ENCODE results near the gene PDE8A.

PDE8A gene

DNA sequence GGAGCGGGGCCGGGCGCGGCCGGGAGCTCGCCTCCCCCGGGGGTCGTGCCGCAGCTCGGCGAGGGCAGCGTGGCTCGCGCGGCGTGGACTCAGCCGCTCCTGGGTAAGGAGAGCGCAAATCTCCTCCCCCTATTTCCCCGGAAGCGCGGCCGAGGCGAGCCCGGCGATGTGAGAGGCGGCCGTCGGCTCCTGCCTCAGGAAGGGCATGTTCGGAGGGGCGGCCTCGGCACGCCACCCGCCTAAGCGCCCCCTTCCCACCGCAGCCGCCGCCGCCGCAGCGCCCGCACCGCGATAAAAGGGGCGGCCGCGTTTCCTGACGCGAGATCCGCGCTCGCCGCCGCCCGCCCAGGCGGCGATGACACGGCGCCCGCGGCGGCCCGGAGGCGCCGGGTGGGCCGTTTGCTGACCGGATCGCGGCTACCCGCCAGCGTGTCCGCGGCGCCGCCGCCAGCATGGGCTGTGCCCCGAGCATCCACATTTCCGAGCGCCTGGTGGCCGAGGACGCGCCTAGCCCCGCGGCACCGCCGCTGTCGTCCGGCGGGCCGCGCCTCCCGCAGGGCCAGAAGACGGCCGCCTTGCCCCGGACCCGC, at the start of gene PDE8A:
Gene PDE8A, plus strand, starts transcription at position 146 of the 590 bp plus-strand sequence. Its CDS starts 307 bp downstream, at position 453.
- no peak for DNase-seq (ENCODE audit: low read depth)
- H3K4me3 ChIP-seq (ENCODE audit: low read depth, low read length) = peak within 1 kb of the TSS; percentile 83

DNA sequence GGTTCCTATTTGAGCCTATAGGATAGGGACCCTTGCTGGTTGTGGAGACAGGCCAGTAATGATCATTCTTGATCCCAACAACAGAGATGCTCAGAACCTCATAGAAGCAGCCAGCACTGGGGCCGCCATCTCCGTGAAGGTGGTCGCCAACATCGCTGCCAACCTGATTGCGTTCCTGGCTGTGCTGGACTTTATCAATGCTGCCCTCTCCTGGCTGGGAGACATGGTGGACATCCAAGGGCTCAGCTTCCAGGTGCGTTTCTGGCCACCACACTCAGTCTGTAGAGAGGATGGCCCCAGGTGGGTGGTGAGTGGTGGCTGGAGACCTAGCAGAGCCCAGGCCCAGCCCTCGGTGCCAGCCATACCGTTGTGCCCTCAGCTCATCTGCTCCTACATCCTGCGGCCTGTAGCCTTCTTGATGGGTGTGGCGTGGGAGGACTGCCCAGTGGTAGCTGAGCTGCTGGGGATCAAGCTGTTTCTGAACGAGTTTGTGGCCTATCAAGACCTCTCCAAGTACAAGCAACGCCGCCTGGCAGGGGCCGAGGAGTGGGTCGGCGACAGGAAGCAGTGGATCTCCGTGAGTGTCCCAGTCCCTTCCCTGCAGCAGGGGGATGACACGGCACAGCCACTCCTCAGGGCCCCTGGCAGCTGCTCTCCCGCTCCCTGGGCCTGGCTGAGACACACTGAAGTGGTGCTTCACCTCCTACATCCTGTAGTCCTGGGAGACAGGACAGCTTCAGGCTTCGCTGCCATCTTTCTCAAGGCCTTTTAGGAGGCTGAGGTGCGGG, 46.5 kb upstream of the PDE8A start:
- DNase-seq (ENCODE audit: low read depth) = no peak
- no peak overlapping the region for H3K4me3 ChIP-seq (ENCODE audit: low read depth, low read length)

GRCh38 chr15:84937144-84937543, 44.5 kb upstream of the PDE8A start:
- no peak overlapping the region for H3K4me3 ChIP-seq (ENCODE audit: low read depth, low read length)
- DNase-seq (ENCODE audit: low read depth) = no peak

DNA sequence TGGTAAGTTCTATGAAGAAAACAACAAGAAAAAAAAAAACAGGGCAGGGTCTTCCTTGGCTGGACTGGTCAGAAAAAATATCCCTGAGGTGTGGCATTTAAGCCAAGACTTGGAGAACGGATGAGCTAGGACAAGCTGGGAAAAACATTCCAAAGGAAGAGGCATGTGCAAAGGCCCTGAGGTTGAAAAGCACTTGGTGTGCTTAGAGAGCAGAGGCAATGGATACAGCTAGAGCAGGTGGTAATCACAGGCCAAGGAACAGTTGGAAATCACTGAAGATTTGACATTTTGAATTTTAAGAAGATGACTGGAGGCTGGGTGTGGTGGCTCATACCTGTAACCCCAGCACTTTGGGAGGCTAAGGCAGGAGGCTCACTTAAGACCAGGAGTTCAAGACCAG, 42.9 kb upstream of the PDE8A start:
- H3K4me3 ChIP-seq (ENCODE audit: low read depth, low read length) = no peak overlapping the region
- DNase-seq (ENCODE audit: low read depth) = no peak

- no peak for DNase-seq (ENCODE audit: low read depth)
- no peak overlapping the region for H3K4me3 ChIP-seq (ENCODE audit: low read depth, low read length)
Measured at GRCh38 chr15:84940399-84940798, 41.3 kb upstream of the PDE8A start.

DNA sequence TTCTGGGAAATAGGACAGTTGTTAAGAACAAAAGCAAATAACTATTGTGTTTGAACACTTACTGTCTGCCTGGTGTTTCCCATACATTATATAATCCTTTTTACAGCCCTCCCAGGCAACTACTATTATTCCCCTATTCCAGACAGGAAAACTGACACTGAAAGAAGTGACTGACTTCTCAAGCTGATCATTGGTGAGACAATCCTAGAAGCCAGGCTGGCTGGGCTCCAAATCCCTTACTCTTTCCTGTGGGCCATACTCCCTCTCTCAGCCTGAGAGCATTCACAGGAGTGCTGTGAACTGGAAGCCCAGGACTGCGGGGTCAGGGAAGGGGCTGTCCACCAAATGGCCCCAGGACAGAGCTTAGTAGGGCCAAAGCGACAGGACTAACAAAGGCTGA, 39.2 kb upstream of the PDE8A start:
- no peak for DNase-seq (ENCODE audit: low read depth)
- H3K4me3 ChIP-seq (ENCODE audit: low read depth, low read length) = no peak overlapping the region

- H3K4me3 ChIP-seq (ENCODE audit: low read depth, low read length) = no peak overlapping the region
- DNase-seq (ENCODE audit: low read depth) = no peak
Measured at GRCh38 chr15:84944311-84944710, 37.3 kb upstream of the PDE8A start.

GRCh38 chr15:84944861-84945260, 36.8 kb upstream of the PDE8A start:
- no peak for DNase-seq (ENCODE audit: low read depth)
- H3K4me3 ChIP-seq (ENCODE audit: low read depth, low read length) = no peak overlapping the region

DNA sequence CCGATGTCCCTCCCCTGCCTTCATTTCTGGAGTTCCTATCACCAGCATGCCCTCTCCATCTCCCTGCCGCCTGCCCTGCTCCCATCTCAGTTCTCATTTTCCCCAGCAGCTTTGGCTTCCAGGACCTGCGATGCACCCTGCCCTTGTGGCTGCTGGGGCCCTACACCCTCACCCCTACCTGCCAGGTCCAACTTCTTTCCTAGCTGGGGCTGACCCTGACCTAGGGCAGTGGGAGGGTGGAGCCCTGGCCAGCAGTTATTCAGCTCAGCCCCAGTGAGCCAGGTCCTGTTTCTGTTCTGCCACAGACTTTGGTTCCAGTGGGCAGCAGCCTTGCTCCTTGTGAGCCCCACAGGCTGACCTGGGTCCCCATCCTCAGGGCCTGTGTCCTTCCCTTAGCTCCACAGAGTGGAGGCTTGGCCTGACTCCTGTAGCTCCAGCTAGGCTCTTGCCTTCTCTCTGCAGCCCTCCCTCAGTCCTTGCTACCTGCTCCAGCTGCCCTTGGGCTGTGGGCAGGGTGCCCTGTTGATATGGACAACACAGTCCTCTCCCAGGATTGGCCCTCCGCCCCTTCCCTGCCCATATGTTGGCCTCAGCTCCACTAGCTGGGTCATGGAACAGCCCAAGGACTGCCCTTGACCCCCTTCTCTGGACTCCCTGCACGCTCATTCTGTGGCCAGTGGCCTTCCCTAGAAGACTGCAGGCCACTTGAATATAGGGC, 34.7 kb upstream of the PDE8A start:
- DNase-seq (ENCODE audit: low read depth) = no peak
- H3K4me3 ChIP-seq (ENCODE audit: low read depth, low read length) = no peak overlapping the region

GRCh38 chr15:84947947-84948830, 33.5 kb upstream of the PDE8A start:
- no peak overlapping the region for H3K4me3 ChIP-seq (ENCODE audit: low read depth, low read length)
- peak; percentile 89 for DNase-seq (ENCODE audit: low read depth)

DNA sequence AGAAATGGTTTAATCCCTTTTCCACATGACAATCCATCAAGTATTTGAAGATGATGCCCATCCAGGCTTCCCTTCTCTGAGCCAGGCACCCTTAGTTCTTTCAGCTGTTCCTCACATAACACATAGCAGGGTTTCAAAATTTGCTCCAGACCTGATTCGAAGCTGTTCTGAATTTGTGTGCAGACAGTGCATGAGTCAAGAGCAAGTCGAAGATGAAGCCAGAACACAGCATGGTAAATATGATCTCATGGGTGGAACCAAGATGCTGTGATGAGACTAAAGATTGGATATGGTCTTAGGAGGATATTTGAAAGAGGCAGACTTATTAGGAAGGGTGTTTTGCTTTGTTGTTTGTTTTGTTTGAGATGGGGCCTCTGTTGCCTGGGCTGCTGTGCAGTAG, 32.6 kb upstream of the PDE8A start:
- no peak for DNase-seq (ENCODE audit: low read depth)
- H3K4me3 ChIP-seq (ENCODE audit: low read depth, low read length) = no peak overlapping the region

GRCh38 chr15:84949845-84950569, 31.6 kb upstream of the PDE8A start:
- H3K4me3 ChIP-seq (ENCODE audit: low read depth, low read length) = no peak overlapping the region
- no peak for DNase-seq (ENCODE audit: low read depth)

DNA sequence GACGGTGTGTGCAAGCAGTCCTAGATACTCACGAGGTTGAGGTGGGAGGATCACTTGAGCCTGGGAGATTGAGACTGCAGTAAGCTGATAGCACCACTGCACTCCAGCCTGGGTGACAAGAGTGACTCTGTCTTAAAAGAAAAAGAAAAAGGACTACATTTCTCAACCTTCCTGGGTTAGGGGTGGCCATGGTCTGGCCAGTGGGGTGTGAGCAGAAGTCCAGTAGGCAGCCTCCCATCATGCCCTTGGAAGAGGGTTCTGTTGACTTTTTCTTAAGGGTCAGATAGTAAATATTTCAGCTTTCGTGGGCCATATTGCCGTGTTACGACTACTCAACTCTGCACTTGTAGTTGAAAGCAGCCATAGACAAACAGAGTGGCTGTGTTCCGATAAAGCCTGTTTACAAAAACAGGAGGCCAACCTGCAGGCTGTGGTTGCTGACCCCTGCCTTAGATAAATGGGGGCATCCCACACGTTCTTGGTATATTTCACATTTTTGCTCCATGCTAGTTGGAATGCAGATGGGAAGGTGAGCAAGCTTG, 31.0 kb upstream of the PDE8A start:
- H3K4me3 ChIP-seq (ENCODE audit: low read depth, low read length) = no peak overlapping the region
- DNase-seq (ENCODE audit: low read depth) = no peak

DNA sequence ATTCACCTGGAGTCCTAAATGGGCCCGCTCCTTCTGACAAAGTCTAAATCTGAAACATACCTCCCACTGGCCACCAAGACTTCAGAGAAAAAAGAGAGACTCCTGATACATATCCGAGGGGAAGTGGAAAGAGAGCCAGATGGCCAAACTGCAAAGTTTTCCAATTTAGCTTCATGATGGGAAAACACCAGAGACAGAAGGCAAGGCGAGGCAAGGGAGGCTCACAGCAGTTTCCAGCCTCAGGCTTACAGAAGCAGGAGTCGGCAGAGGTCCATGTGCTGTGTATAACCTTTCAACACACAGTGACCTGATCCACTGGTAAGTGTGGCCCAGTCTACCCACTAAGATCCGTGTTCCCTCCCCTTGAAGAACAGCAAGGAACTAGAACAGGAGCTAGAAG, 29.9 kb upstream of the PDE8A start:
- no peak for DNase-seq (ENCODE audit: low read depth)
- no peak overlapping the region for H3K4me3 ChIP-seq (ENCODE audit: low read depth, low read length)

DNA sequence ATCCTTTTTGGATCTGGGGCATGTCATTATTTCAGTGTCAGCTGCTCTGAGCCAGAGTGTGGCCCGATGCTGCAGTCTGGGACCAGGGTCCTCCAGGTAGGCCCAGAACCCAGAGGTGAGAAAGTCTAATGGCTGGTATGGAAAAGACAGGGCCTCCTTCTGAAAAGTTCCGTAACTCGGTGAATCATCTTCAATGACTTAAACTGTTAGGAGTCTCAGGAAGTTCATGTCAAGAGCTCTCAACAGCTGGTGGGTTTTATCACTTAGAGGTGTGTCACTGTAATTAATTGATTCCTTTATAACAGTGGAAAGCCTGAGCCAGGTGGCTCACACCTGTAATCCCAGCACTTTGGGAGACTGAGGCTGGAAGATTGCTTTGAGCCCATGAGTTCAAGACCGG, 28.5 kb upstream of the PDE8A start:
- no peak overlapping the region for H3K4me3 ChIP-seq (ENCODE audit: low read depth, low read length)

GRCh38 chr15:84953726-84954125, 27.9 kb upstream of the PDE8A start:
- no peak overlapping the region for H3K4me3 ChIP-seq (ENCODE audit: low read depth, low read length)
- DNase-seq (ENCODE audit: low read depth) = no peak

More for the DNA sequence above, 28.5 kb upstream of the PDE8A start:
- no peak for DNase-seq (ENCODE audit: low read depth)

- DNase-seq (ENCODE audit: low read depth) = no peak
- H3K4me3 ChIP-seq (ENCODE audit: low read depth, low read length) = peak overlapping the region; percentile 30
Measured at GRCh38 chr15:84955089-84955848, 26.4 kb upstream of the PDE8A start.

DNA sequence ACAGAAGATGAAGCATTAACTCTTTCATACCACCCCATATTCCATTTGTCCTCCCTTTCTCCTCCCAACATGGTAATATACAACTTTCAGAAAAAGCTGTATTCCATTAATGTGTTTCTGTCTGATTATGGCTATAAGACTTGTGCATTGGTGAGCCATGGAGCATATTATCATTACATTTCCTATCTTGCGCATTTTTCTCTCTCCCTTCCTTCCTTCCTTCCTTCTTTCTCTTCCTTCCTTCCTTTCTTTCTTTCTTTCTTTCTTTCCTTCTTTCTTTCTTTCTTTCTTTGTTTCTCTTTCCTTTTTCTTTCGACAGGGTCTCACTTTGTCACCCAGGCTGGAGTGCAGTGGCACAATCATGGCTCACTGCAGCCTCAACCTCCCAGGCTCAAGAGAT, 25.5 kb upstream of the PDE8A start:
- no peak for DNase-seq (ENCODE audit: low read depth)
- no peak overlapping the region for H3K4me3 ChIP-seq (ENCODE audit: low read depth, low read length)
